ENCODE measurements around the gene LSP1. TPM values are rescaled to one million over a fixed set of nuclear protein-coding genes. Genes with fewer than 3 reads are reported as not detected.

The LSP1 gene
- total and polyA plus RNA-seq, 2 of the 13 experiments (the other 11 are each of a cell fraction or from before 2014, with no cell fraction given): 0.59 to 1.00 TPM

GRCh38 chr11:1830322-1831223 is 22.3 kb upstream of the LSP1 start (continued):
- TF ChIP-seq CTCF (CRISPR knock-in tag; IDR thresholded peaks at IDR 0.05) (peak; percentile 29; the same call in 1 of the 2 replicates), ZNF24 (IDR thresholded peaks at IDR 0.05) (no peak), ZNF331 (CRISPR knock-in tag; IDR thresholded peaks at IDR 0.05) (peak; percentile 45; the same call in 1 of the 2 replicates), RAD51 (IDR thresholded peaks at IDR 0.05; ENCODE audit: borderline replicate concordance) (no peak), SIX1 (CRISPR knock-in tag; IDR thresholded peaks at IDR 0.05; ENCODE audit: borderline replicate concordance) (no peak), HNRNPUL1 (IDR thresholded peaks at IDR 0.05; ENCODE audit: low read depth, low read length) (no peak), KLF12 (CRISPR knock-in tag; IDR thresholded peaks at IDR 0.05; ENCODE audit: borderline replicate concordance) (peak; percentile 84; the same call in 1 of the 2 replicates), ZBTB3 (CRISPR knock-in tag; IDR thresholded peaks at IDR 0.05; ENCODE audit: borderline replicate concordance, low read depth) (no peak), ZSCAN22 (CRISPR knock-in tag; IDR thresholded peaks at IDR 0.05) (no peak), RARA (CRISPR knock-in tag; IDR thresholded peaks at IDR 0.05) (peak; percentile 54), ZNF580 (CRISPR knock-in tag; IDR thresholded peaks at IDR 0.05; ENCODE audit: borderline replicate concordance, low read depth) (peak; percentile 65; the same call in 1 of the 2 replicates), NPAS2 (CRISPR knock-in tag; IDR thresholded peaks at IDR 0.05; ENCODE audit: borderline replicate concordance) (no peak), ZNF747 (CRISPR knock-in tag; IDR thresholded peaks at IDR 0.05; ENCODE audit: borderline replicate concordance) (peak; percentile 88), ZSCAN30 (CRISPR knock-in tag; IDR thresholded peaks at IDR 0.05) (no peak), LCORL (IDR thresholded peaks at IDR 0.05) (no peak), LCORL (CRISPR knock-in tag; IDR thresholded peaks at IDR 0.05) (peak; percentile 97), KLF15 (CRISPR knock-in tag; IDR thresholded peaks at IDR 0.05; ENCODE audit: borderline replicate concordance) (no peak), KLF6 (CRISPR knock-in tag; IDR thresholded peaks at IDR 0.05) (peak; percentile 50; the same call in 1 of the 2 replicates), ZFAT (CRISPR knock-in tag; conservative IDR thresholded peaks at IDR 0.05) (no peak), SMC3 (IDR thresholded peaks at IDR 0.05; ENCODE audit: low read length) (no peak), ZBTB44 (CRISPR knock-in tag; IDR thresholded peaks at IDR 0.05) (no peak), NR3C1 (CRISPR knock-in tag; IDR thresholded peaks at IDR 0.05) (no peak), ATRX (CRISPR knock-in tag; IDR thresholded peaks at IDR 0.05; ENCODE audit: borderline replicate concordance) (no peak)
- TF ChIP-seq, protein P1, sequence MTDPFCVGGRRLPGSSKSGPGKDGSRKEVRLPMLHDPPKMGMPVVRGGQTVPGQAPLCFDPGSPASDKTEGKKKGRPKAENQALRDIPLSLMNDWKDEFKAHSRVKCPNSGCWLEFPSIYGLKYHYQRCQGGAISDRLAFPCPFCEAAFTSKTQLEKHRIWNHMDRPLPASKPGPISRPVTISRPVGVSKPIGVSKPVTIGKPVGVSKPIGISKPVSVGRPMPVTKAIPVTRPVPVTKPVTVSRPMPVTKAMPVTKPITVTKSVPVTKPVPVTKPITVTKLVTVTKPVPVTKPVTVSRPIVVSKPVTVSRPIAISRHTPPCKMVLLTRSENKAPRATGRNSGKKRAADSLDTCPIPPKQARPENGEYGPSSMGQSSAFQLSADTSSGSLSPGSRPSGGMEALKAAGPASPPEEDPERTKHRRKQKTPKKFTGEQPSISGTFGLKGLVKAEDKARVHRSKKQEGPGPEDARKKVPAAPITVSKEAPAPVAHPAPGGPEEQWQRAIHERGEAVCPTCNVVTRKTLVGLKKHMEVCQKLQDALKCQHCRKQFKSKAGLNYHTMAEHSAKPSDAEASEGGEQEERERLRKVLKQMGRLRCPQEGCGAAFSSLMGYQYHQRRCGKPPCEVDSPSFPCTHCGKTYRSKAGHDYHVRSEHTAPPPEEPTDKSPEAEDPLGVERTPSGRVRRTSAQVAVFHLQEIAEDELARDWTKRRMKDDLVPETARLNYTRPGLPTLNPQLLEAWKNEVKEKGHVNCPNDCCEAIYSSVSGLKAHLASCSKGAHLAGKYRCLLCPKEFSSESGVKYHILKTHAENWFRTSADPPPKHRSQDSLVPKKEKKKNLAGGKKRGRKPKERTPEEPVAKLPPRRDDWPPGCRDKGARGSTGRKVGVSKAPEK (CRISPR knock-in tag; IDR thresholded peaks at IDR 0.05; ENCODE audit: borderline replicate concordance): no peak

All from HepG2 (cell line).